CD4-positive, alpha-beta T cell treated with Interleukin-12 subunit alpha and Interleukin-12 subunit beta, for 1 hour (primary cell): ENCODE results near the gene ECHDC1.

Experiments
- DNase-seq: peaks from one replicate; pipeline ENCODE4 v3.0.0-alpha.2; 2020

ECHDC1 gene

DNA sequence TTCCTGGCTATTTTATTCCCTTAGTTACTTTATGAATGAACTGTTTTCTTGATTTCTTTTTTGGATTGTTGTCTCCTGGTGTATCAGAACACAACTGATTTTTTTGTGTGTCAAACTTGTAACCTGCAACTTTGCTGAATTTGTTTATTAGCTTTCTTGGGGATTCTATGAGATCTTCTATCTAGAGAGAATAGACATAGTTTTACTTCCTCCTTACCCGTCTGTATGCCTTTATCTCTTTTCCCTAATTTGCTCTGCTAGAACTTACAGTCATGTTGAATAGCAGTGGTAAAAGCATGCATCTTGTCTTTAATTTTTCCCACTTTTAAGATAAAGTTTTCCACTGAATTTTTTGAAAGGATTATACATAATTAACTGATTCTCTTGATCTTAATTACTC is 63.6 kb downstream of the ECHDC1 start:
- no peak for DNase-seq

DNA sequence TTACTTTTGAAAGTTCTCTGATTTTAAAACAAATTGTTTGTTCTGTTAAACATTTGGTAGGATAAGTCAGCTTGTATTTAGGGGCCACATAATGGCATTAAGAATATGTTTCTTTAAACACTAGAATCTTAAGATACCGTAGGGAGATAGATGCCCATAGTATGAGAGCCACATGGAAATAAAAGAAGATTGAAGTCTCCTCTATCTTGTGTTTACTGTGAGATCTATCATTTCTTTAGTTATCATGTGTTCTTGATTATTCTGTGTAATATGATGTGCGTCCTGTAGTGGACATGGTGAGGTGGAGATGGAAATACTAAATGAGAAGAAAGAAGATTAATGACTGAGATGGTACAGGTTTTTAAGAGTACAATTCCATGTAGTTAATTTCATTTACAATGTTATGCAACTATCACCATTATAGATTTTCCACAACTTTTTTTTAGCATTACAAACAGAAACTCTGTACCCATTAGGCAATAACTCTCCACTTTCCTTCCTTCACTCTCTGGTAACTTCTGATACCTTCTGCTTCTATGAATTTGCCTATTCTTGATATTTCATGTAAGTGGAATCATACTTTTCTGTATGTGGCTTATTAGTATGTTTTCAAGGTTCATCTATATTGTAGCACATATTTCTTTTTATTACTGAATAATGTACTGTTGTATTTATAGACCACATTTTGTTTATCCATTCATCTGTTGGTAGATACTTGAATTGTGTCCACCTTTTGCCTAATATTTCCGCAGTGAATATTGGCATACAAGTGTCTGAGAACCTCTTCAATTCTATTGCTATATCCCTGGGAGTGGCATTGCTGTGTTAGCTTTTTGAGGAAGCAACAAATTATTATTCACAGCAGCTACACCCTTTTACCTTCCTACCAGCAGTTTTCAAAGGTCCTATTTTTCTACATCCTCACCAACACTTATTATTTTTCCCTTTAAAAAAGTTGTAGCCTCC is 65.2 kb downstream of the ECHDC1 start:
- DNase-seq, result no peak

DNA sequence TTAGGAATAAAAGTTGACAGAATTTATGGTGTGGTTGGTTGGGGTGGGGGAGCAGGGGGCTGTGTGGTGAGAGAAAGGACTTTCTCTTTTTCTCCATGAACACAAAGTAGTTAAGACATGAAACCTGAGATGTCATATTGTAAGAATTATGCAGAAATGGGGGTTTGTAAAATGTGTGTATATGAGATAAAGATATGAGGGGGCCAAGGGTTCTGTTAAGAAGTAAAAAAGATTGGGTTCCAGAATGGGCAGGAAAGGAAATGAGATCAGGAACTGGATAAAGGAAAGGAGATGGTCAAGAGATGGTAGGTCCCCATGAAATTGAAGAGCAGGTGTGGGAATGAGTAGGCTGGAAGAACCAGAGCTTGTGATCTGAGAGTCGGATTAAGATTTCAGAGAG is 67.1 kb downstream of the ECHDC1 start:
- DNase-seq, result no peak

DNA sequence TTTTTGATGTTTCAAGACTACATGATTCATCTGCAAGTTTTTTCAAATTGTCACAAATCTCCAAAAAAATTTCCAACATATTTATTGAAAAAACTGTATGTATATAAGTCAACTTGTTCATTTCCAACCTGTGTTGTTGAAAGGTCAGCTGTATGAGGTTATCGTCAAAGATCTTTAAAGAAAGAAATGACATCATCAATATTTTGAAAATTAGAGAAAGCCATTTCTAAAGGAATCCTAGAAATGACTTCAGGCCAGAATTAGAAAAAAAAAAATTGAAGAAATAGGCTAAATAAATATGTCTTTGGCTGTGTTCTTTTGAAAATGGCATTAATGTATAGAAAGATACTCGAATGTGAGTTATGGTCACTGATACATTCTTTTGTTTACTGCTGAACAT is 69.9 kb downstream of the ECHDC1 start:
- DNase-seq, result no peak

DNA sequence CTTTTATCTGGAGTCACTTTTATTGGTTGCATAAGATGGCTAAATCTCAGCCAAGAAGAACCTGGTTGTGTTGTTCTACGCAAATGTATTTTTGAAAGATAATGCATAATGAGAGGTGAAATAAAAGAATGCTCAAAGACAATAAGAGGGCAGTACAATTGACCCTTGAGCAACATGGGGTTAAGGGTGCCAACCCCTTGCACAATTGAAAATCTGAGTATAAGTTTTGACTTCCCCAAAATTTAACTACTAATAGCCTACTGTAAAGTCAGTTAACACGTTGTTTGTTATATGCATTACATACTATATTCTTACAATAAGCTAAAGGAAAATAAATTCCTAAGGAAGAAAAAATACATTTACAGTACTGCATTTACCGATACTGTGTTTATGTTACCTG is 70.8 kb downstream of the ECHDC1 start:
- no peak for DNase-seq

DNA sequence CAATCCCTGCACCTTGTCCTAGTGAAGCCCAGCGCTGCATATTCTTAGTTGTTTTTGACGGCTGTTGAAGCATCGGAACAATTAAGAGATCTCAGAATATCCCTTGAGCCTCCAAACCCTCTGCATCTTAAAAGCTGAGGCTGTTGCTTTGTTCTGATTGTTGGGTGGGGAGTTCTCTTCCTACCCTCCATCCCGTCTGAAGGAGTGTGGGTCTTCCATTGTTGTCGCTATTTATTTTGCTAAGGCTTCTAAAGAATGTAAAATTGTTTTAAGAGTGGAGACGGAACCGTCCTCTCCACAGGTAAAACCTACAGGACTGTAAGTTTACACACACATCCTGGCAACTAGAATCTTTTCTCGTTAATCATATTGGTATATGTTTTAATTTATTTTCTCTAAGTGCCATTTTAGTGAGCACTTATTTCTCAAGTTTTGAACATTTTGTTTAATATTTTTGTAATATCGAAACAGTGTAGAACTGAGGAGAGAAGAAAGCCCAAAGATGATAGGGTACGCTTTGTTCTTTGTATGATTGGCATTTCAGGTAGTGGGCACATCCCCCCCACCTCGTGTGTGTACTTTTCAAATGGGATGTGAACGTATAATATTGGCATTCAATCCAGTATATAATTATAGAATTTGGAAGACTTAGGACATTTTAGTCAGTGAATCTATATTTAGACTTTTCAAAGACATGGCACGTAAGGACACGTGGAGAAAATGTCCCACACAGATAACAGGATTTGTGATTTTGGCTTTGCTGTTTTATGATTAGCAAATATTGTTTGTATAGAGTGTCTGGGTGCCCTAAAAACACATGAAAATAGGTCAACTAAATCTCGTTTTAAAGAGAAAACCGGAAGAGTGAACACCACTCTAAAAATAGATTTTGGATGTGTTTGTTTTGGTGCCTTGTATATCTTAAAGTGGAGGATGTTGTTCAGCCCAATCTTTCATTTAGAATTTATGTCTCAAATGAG is 75.5 kb downstream of the ECHDC1 start:
- DNase-seq, result peak; percentile 23

DNA sequence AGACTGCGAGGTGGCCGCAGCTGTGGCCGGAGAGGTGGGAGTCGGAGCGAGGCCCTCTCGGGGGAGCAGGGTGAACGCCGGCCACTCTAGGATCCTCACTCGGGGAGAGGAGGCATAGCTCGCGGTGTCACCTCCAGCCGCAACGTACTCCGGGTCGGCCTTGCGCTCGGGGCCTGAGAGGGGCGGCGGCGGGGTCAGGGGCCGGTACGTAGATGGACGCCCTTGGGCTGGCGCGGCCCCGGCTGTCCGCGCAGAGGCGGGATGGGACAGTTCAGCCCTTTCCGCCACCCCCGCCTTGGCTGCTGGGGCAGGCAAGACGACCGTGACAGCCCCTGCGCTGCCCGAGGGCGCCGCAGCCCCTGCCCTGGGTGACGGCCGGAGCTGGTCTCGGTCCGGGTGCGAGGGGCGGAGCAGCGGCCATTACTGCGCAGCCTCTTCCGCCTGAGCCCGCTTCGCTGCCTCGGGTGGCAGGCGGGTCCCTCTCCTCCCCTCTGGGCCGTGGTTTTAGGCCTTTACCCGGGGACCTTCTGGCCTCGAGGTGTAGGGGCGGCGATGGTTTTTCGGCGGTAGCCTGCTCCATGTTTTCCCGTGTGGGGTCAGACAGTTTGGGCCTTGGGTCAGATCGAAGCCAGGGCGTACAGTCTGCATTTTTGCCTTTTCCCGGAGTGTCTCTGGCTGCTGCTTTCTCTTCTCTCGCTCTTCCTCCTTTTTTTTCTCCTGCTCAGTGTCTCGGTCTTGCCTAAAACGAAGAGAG is 76.3 kb downstream of the ECHDC1 start:
- peak; percentile 58 for DNase-seq

DNA sequence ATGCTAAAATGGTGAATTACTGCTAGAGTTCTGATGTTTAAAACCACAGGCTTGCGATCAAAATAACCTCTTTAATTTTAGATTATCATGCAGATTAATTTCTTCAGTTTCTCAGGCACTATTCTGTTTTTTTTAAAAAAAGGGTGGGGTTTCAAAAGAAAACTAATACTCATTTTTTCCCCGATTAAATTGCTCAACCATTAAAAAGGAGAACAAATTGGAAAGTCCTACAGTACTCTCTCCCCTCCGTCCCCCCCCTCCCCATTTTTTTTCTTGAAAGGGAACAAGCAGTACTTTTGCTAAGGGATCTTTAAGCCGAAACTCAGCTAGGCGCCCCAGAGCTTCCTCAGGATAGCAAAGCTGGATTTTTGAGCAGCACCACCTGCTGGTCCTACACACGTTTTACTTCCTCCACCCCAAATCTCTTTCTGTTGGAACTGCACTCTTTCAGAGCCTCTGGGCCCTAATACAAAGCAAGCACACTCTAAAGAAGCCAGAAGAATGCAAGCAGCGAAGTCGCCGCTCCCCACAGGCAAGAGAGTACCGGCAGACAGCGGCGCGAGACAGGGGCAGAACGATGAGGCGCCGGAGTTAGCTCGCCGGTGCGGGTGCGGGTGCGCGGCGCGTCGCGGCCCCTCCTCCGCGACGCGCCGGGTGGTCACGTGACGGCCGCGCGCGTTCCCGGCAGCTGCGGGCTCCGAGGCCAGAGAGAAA is 77.1 kb downstream of the ECHDC1 start, which contains the start of gene RNF146:
Gene RNF146 (plus strand): TSS at position 687 of the 714 bp plus-strand sequence. CDS start 13,475 bp downstream, outside the sequence.
- DNase-seq, result peak; percentile 72

DNA sequence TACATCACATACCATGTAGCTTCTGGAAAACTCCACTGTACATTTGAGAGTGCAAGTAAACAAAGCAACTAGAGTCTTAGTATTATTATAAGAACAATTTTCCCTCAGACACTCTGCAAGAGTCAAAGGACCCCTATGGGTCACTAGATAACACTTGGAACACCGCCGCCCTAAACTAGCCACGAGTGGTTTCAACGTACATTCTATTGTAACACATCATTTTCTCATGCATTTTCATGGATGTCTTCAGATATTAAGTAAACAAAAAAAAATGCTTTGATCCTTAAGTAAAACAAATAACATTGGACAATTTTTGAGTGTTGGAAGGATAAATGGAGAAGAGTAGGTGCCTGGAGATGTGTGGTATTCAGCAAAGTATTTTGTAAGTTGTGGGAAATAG is 79.9 kb downstream of the ECHDC1 start:
- no peak for DNase-seq

DNA sequence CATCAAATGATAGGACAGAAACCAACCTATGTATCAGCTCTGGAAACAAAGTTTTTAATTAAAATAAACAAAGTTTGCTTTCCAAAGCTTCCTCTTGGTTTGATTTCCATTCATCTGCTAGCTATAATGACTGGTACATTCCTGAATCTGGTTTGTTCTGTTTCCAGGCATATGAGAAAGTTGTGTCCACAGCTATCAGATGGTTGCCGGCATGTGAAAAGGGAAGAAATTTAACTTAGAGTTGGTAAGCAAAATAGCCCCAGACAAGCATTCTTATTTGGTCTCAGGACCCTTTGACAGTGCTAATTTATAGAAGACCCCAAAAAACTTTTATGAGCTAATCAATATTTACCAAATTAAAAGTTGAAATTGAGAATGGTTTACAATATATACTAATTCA is 80.5 kb downstream of the ECHDC1 start:
- DNase-seq, result no peak

DNA sequence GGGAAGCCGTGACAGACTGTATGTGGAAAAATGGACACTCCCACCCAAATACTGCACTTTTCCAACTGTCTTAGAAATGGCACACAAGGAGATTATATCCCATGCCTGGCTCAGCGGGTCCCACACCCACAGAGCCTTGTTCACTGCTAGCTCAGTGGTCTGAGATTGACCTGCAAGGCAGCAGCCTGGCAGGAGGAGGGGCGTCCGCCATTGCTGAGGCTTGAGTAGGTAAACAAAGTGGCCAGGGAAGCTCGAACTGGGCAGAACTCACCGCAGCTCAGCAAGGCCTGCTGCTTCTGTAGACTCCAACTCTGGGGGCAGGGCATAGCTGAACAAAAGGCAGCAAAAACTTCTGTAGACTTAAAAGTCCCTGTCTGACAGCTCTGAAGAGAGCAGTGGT is 88.1 kb downstream of the ECHDC1 start:
- no peak for DNase-seq

DNA sequence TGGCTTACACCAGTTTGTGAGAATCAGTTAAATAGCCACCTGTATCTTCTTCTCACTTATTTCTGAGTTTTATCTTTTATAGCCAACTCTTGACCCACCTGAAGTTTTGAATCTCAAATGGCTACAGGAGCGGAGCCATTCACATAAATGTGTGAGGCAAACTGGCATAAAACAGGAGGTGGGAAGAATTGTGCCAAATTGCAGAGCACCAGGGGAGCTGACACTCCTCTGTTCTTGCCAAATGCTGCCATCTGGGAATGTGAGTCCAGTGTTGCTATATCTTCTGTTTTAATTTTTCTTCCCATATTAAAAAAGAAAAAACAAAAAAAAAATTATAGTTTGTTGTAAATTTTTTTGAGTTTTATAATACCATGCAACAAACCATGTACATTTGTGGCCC is 93.8 kb downstream of the ECHDC1 start:
- DNase-seq, result no peak

DNA sequence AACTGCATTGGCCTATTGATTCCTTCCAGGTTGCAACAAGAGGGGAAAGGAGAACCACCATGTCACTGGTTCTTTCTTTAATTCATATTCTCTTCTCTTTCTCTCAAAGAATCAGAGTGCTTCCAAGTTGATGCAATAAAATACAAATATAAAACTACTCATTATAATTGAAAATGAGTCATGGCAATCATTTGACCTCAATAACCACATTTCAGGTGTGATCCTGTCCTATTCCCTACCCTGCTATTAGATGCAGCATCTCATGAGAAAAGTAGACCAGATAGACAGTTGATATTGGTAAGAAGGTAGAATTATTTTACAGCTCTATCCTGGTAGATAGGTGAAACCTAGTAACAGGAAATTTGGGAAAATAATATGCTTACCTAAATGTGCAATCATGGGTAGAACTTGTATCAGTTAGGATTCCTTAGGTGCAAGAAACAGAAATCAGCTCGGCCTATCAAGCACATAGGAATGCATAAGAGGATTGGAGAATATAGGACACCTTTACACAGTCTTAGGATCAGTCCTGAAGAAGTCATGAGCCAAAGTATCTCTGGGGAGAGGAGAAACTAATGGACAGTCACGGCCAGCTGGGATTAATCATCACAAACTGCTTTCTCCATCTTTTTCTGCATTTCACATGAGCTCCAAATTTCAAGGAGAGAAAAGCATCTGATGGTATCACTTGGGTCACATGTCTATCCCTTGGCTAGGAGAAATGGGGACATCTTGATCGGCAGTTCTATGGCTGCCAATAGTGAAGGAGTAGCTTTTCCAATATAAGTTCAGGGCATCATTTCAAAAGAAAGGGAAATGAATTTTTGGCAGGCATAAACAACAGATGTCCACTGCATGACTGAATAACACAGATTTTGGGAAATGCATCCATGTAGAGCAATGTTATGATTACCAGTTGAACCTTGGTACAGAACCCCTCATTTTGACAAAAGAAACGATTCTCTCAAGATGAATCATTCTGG is 96.0 kb downstream of the ECHDC1 start:
- no peak for DNase-seq

DNA sequence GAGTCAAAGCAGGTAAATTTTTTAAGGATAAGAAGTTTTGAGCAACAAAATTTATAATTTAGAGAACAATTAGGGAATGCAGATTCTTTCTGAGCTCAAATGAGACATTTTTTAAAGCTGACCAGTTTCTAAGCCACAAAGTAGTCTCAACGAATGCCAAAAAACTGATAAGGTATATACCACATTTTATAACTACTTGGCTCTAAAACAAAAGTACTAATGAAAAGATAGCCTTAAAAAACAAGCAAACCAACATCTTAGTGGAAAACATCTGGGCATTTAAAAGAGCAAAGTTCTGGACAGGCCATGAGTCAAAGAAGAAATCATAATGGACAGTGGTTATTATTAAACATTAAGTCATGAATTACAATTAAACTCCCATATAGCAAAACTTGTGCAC is 99.9 kb downstream of the ECHDC1 start:
- DNase-seq, result no peak
